ENCODE results near the gene INSR.
"Not testable (repeated sequence)": the region's sequence is repeated elsewhere in the genome, so short reads cannot be mapped to it uniquely, and the experiment has no call there.

Gene INSR

DNA sequence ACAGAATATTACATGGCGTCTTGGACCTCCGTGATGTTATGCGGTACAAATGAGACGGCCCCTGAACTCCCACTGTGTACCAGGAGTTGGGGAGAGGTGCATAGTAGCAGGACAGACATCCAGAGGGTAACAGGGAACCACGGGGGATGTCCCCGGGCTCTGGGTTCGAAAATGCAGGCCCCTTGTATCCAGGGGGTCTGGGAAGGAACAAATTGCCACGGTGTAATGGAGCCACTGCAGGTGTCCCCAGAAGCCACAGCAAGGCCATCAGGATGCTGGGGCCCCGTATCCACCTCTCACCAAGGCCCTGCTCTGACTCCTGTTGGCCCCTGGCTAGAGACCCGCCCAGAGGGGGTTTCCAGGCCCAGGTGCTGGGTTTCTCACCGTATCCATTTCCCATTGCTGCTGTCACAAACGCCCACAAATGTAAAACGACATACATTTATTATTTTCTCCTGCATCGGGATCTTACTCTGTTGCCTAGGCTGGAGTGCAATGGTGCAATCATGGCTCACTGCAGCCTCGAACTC, 77.8 kb downstream of the INSR start:
- no peak overlapping the region for H3K4me3 ChIP-seq (ENCODE audit: low read depth, low read length)
- DNase-seq (ENCODE audit: low read depth), result peak; percentile 47
- TF ChIP-seq CTCF (IDR thresholded peaks at IDR 0.05; ENCODE audit: low read depth, low read length, missing control alignments), result no peak

DNA sequence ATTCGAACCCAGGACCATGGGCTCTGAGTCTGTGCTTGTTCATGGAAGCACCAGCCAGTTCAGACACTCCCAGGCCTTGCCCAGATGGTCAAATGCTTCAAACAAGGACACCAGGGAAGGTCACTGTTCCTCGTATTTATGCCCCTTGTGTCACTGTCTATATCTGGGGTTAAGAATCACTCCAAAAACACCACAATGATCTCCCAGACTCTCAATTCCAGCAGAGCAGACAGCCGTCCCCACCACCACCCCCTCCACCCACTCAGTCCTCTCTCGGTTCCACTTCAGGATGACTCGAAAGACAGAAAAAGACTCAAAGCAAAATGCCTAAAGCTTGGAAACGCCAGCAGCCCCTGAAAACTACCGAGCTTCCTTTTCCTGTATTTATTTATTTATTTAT, 79.0 kb downstream of the INSR start:
- no peak for TF ChIP-seq CTCF (IDR thresholded peaks at IDR 0.05; ENCODE audit: low read depth, low read length, missing control alignments)
- no peak for DNase-seq (ENCODE audit: low read depth)
- H3K4me3 ChIP-seq (ENCODE audit: low read depth, low read length), result no peak overlapping the region

DNA sequence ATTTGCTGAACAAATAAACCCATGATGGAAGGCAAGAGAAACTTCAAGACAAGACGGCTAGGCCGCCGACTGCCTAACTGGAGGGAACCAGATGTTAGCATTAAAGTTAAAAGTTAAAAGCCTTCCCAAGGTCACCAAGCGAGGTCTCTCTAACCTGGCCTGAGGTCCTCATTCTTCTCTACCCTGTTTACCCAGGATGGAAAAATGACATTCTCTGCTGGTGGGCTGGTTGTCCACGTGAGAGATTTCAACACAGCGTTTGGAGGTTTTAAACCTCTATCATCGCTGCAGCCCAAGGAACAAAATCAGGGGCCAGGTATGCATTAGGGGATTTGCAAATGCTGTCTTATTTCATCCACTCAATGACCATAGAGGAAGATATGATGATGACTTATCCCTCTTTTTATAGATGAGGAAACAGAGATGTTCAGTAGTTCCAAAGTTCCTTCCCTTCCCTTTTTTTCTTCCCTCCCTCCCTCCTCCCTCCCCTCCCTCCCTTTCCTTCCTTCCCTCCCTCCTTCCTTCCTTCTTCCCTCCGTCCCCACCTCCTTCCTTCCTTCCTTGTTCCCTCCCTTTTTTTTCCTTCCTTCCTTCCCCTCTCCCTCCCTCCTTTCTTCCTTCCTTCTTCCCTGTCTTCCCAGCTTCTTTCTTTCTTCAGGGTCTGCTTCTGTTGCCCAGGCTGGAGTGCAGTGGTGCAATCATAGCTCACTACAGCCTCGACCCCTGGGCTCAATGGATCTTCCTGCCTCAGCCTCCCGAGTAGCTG, 79.7 kb downstream of the INSR start:
- H3K4me3 ChIP-seq (ENCODE audit: low read depth, low read length), result no peak overlapping the region
- no peak for TF ChIP-seq CTCF (IDR thresholded peaks at IDR 0.05; ENCODE audit: low read depth, low read length, missing control alignments)
- DNase-seq (ENCODE audit: low read depth), result no peak

- TF ChIP-seq CTCF (IDR thresholded peaks at IDR 0.05; ENCODE audit: low read depth, low read length, missing control alignments), result no peak
- H3K4me3 ChIP-seq (ENCODE audit: low read depth, low read length), result no peak overlapping the region
- DNase-seq (ENCODE audit: low read depth), result no peak
These were observed 80.4 kb downstream of the INSR start for GRCh38 chr19:7213628-7214323.

- no peak for TF ChIP-seq CTCF (IDR thresholded peaks at IDR 0.05; ENCODE audit: low read depth, low read length, missing control alignments)
- DNase-seq (ENCODE audit: low read depth), result no peak
- H3K4me3 ChIP-seq (ENCODE audit: low read depth, low read length), result no peak overlapping the region
These were observed 82.8 kb downstream of the INSR start for GRCh38 chr19:7211191-7211951.

GRCh38 chr19:7210359-7210758, 83.9 kb downstream of the INSR start:
- no peak for TF ChIP-seq CTCF (IDR thresholded peaks at IDR 0.05; ENCODE audit: low read depth, low read length, missing control alignments)
- no peak for DNase-seq (ENCODE audit: low read depth)
- no peak overlapping the region for H3K4me3 ChIP-seq (ENCODE audit: low read depth, low read length)

GRCh38 chr19:7209597-7210325, 84.5 kb downstream of the INSR start:
- not testable (repeated sequence) for H3K4me3 ChIP-seq (ENCODE audit: low read depth, low read length); DNase-seq (ENCODE audit: low read depth)

GRCh38 chr19:7209036-7209435, 85.2 kb downstream of the INSR start:
- H3K4me3 ChIP-seq (ENCODE audit: low read depth, low read length); DNase-seq (ENCODE audit: low read depth): not testable (repeated sequence)
